ENCODE measurements around the gene AJAP1. TPM values are rescaled to one million over a fixed set of nuclear protein-coding genes. Genes with fewer than 3 reads are reported as not detected.

Gene AJAP1
- total RNA-seq, 1 experiment from 2014 or later: not detected

GRCh38 chr1:4648657-4649056 is 5.8 kb upstream of the AJAP1 start:
- CTCF ChIA-PET: no interaction called here
- POLR2A ChIA-PET: no interaction called here
- no peak for ATAC-seq
- intact Hi-C loops (cut with micrococcal nuclease; ENCODE audit: unreplicated experiment) (no loop called here), in situ Hi-C loops (cut with HindIII; ENCODE audit: low pct_unique_long_range_greater_than_20kb, low sequenced_read_pairs) (no loop called here)
- Histone ChIP-seq H3K27ac (ENCODE audit: low read length) (no peak overlapping the region), H3K27me3 (ENCODE audit: control insufficient read depth, insufficient read depth, low read length) (no peaks in the 10 kb centered on the region), H3K9me3 (ENCODE audit: control insufficient read depth, insufficient read depth, low read depth, low read length) (no peaks in the 10 kb centered on the region), H3K36me3 (ENCODE audit: control insufficient read depth, insufficient read depth, low read length) (no peaks in the 10 kb centered on the region), H3K4me1 (ENCODE audit: control insufficient read depth, insufficient read depth, low read length) (peaks cover 7% of the 10 kb centered on the region), H3K4me3 (ENCODE audit: low read depth in 2 of 2, low read length in 2 of 2) (no peak overlapping the region)
- BruUV-seq (replicated peaks): no TSS peak
- DNase-seq (ENCODE audit: low read depth, low spot score): no peak
- TF ChIP-seq REST (IDR thresholded peaks at IDR 0.05; ENCODE audit: insufficient read depth in 1 of 2, low read depth in 2 of 2, low read length in 1 of 2) (no peak), CTCF (IDR thresholded peaks at IDR 0.05) (no peak), POLR2AphosphoS5 (IDR thresholded peaks at IDR 0.05; ENCODE audit: low read depth, low read length) (no peak), TCF7L2 (IDR thresholded peaks at IDR 0.05; ENCODE audit: low read depth, low read length) (no peak), SIN3A (IDR thresholded peaks at IDR 0.05; ENCODE audit: borderline replicate concordance, insufficient read depth, low read depth, low read length) (no peak)

- Histone ChIP-seq H3K36me3 (ENCODE audit: control insufficient read depth, insufficient read depth, low read length) (no peaks in the 10 kb centered on the region), H3K9me3 (ENCODE audit: control insufficient read depth, insufficient read depth, low read depth, low read length) (no peaks in the 10 kb centered on the region), H3K4me1 (ENCODE audit: control insufficient read depth, insufficient read depth, low read length) (peaks cover 7% of the 10 kb centered on the region), H3K4me3 (ENCODE audit: low read depth in 2 of 2, low read length in 2 of 2) (no peak overlapping the region), H3K27me3 (ENCODE audit: control insufficient read depth, insufficient read depth, low read length) (no peaks in the 10 kb centered on the region), H3K27ac (ENCODE audit: low read length) (no peak overlapping the region)
- intact Hi-C loops (cut with micrococcal nuclease; ENCODE audit: unreplicated experiment) (loop anchor here (10.0 kb wide), 1 partner anchor 174 kb away; no protein-coding TSS in a partner anchor), in situ Hi-C loops (cut with HindIII; ENCODE audit: low pct_unique_long_range_greater_than_20kb, low sequenced_read_pairs) (no loop called here)
- ATAC-seq (peak; percentile 84), DNase-seq (ENCODE audit: low read depth, low spot score) (no peak)
- no TSS peak for BruUV-seq (replicated peaks)
- no peak for TF ChIP-seq TCF7L2 (IDR thresholded peaks at IDR 0.05; ENCODE audit: low read depth, low read length)
- no peak for TF ChIP-seq POLR2AphosphoS5 (IDR thresholded peaks at IDR 0.05; ENCODE audit: low read depth, low read length)
- no peak for TF ChIP-seq REST (IDR thresholded peaks at IDR 0.05; ENCODE audit: insufficient read depth in 1 of 2, low read depth in 2 of 2, low read length in 1 of 2)
- no peak for TF ChIP-seq CTCF (IDR thresholded peaks at IDR 0.05)
- TF ChIP-seq SIN3A (IDR thresholded peaks at IDR 0.05; ENCODE audit: borderline replicate concordance, insufficient read depth, low read depth, low read length): no peak
- POLR2A ChIA-PET: no interaction called here
- CTCF ChIA-PET: interaction anchor here (0.6 kb wide), 1 partner anchor 114 kb away, joined by 5 read pairs; no protein-coding TSS in a partner anchor
Measured at GRCh38 chr1:4650481-4650880, 3.9 kb upstream of the AJAP1 start.

Measured in Panc1 (cell line).